HL-60 (cell line): ENCODE measurements around the gene BIRC7.

Source experiments
- DNase-seq, 2 experiments: peaks; one replicate each; pipeline ENCODE4 v3.0.0-alpha.2; 2010 to 2020; ENCODE audit warnings: low read depth in 1 of 2, low spot score in 1 of 2
- H3K27ac ChIP-seq: fragments of 250-450 bp; sonication (Bioruptor Pico); replicated peaks from 2 replicates; pipeline ENCODE4 v1.5.1; 2020; ENCODE audit warnings: mild to moderate bottlenecking, moderate library complexity
- H3K27me3 ChIP-seq: fragments of 250-450 bp; sonication (Bioruptor Pico); 2 replicates; pipeline ENCODE4 v1.5.1; 2021; ENCODE audit warnings: mild to moderate bottlenecking, moderate library complexity; ENCODE audit not compliant: insufficient read depth, poor library complexity, severe bottlenecking
- H3K4me3 ChIP-seq: replicated peaks from 2 replicates; pipeline ENCODE4 v1.5.1; 2011; ENCODE audit warnings: mild to moderate bottlenecking, control low read depth, low read length; ENCODE audit not compliant: insufficient read depth
- GABPA ChIP-seq: IDR thresholded peaks from 2 replicates; pipeline ENCODE4 v1.6.1; 2012; ENCODE audit warnings: low read depth
- POLR2AphosphoS5 ChIP-seq: IDR thresholded peaks from 2 replicates; pipeline ENCODE4 v1.6.1; 2012; ENCODE audit warnings: low read depth
- SPI1 ChIP-seq: IDR thresholded peaks from 2 replicates; pipeline ENCODE4 v1.6.1; 2012; ENCODE audit warnings: low read depth, mild to moderate bottlenecking, borderline replicate concordance
- TF ChIP-seq, protein P1 (sequence below): IDR thresholded peaks from one replicate; pipeline ENCODE4 v1.5.1; 2011; ENCODE audit warnings: low read length, control low read depth, inconsistent platforms; ENCODE audit not compliant: insufficient read depth
- TF ChIP-seq, protein P2 (sequence below): IDR thresholded peaks from 2 replicates; pipeline ENCODE4 v1.6.1; 2012; ENCODE audit warnings: low read depth; ENCODE audit not compliant: insufficient replicate concordance

The BIRC7 gene

DNA sequence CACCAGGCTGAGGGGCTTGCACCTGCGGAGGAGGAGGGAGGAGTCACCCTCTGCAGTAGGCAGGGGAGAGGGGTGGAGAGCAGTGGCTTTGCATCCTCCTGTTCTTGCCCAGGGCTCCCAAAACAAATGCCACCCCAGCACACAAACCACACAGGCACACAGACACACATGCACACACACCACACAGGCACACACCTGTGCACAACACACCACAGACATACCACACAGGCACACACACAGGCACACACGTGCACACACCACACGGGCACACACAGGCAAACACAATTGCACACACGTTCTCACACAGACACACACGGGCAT lies 46.4 kb upstream of the BIRC7 start:
- Histone ChIP-seq H3K27ac (no peak overlapping the region), H3K27me3 (no peaks in the 10 kb centered on the region), H3K4me3 (no peak overlapping the region)
- TF ChIP-seq, protein P1, sequence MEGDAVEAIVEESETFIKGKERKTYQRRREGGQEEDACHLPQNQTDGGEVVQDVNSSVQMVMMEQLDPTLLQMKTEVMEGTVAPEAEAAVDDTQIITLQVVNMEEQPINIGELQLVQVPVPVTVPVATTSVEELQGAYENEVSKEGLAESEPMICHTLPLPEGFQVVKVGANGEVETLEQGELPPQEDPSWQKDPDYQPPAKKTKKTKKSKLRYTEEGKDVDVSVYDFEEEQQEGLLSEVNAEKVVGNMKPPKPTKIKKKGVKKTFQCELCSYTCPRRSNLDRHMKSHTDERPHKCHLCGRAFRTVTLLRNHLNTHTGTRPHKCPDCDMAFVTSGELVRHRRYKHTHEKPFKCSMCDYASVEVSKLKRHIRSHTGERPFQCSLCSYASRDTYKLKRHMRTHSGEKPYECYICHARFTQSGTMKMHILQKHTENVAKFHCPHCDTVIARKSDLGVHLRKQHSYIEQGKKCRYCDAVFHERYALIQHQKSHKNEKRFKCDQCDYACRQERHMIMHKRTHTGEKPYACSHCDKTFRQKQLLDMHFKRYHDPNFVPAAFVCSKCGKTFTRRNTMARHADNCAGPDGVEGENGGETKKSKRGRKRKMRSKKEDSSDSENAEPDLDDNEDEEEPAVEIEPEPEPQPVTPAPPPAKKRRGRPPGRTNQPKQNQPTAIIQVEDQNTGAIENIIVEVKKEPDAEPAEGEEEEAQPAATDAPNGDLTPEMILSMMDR: no peak
- no peak for TF ChIP-seq GABPA
- TF ChIP-seq POLR2AphosphoS5: no peak
- TF ChIP-seq, protein P2, sequence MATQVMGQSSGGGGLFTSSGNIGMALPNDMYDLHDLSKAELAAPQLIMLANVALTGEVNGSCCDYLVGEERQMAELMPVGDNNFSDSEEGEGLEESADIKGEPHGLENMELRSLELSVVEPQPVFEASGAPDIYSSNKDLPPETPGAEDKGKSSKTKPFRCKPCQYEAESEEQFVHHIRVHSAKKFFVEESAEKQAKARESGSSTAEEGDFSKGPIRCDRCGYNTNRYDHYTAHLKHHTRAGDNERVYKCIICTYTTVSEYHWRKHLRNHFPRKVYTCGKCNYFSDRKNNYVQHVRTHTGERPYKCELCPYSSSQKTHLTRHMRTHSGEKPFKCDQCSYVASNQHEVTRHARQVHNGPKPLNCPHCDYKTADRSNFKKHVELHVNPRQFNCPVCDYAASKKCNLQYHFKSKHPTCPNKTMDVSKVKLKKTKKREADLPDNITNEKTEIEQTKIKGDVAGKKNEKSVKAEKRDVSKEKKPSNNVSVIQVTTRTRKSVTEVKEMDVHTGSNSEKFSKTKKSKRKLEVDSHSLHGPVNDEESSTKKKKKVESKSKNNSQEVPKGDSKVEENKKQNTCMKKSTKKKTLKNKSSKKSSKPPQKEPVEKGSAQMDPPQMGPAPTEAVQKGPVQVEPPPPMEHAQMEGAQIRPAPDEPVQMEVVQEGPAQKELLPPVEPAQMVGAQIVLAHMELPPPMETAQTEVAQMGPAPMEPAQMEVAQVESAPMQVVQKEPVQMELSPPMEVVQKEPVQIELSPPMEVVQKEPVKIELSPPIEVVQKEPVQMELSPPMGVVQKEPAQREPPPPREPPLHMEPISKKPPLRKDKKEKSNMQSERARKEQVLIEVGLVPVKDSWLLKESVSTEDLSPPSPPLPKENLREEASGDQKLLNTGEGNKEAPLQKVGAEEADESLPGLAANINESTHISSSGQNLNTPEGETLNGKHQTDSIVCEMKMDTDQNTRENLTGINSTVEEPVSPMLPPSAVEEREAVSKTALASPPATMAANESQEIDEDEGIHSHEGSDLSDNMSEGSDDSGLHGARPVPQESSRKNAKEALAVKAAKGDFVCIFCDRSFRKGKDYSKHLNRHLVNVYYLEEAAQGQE: no peak
- no peak for TF ChIP-seq SPI1
- no peak for DNase-seq

DNA sequence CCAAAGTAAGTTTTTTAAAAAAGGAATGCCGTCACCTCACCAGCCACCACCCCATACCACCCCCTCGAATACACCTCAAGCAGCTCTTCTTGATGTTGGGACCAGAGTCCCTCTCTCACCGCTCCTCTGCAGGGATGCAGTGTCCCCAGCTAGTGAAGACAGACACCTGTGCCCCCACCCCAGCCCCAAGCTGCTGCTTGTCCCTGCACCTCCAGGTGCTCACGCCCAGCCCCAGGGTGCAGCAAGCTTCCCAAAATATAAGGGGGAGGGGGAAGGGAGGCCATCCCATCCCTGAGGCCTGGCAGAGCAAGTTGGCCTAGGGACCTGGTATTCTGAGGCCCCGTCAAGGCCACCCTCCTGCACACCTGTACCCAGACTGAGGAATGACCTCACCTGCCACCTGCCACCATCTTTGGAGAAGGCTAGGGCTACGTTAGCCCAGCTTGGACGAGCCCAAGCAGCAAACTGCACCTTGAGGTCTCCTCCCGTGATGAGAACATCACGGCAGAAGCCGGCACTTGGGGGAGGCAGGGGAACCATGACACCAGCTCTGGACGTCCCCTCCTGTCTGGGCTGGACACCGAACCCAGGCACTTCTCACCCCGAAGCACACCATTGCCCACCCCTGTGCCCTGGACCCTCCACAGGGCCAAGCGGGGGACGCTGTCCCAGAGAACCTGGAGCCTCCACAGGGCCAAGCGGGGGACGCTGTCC lies 45.7 kb upstream of the BIRC7 start:
- TF ChIP-seq, protein P2: no peak
- TF ChIP-seq SPI1: no peak
- TF ChIP-seq POLR2AphosphoS5: no peak
- TF ChIP-seq, protein P1: no peak
- no peak for TF ChIP-seq GABPA
- Histone ChIP-seq H3K27ac (no peak overlapping the region), H3K4me3 (no peak overlapping the region), H3K27me3 (no peaks in the 10 kb centered on the region)
- no peak for DNase-seq

DNA sequence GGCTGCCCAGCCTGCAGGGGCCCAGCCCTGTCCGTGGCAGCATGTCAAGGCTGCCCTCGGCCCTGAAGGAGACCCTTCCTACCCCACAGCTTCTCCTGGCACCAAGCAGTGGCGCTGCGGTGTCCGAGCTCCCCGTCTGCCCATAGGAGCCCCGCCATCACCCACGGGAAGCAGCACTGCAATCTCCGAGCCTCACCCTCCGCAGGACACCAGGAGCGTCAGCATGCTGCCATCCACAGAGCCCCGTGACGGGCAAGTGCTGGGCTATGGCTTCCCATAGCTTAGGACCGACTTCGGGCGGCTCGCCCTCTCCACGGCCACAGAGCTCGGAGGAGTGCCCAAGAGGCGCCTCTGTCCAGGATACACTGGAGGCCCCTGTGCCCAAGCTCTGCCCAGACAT lies 44.9 kb upstream of the BIRC7 start:
- Histone ChIP-seq H3K27me3 (no peaks in the 10 kb centered on the region), H3K4me3 (no peak overlapping the region), H3K27ac (no peak overlapping the region)
- TF ChIP-seq, protein P2: no peak
- TF ChIP-seq POLR2AphosphoS5: no peak
- no peak for TF ChIP-seq SPI1
- TF ChIP-seq, protein P1: no peak
- TF ChIP-seq GABPA: no peak
- DNase-seq: no peak
